Activated T-cell treated with anti-CD3 and anti-CD28 coated beads for 48 hours (primary cell): ENCODE results near the gene APCDD1L.

Source experiments
- DNase-seq: peaks from one replicate; pipeline ENCODE4 v3.0.0-alpha.2; 2020; ENCODE audit warnings: low read depth

The APCDD1L gene

DNA sequence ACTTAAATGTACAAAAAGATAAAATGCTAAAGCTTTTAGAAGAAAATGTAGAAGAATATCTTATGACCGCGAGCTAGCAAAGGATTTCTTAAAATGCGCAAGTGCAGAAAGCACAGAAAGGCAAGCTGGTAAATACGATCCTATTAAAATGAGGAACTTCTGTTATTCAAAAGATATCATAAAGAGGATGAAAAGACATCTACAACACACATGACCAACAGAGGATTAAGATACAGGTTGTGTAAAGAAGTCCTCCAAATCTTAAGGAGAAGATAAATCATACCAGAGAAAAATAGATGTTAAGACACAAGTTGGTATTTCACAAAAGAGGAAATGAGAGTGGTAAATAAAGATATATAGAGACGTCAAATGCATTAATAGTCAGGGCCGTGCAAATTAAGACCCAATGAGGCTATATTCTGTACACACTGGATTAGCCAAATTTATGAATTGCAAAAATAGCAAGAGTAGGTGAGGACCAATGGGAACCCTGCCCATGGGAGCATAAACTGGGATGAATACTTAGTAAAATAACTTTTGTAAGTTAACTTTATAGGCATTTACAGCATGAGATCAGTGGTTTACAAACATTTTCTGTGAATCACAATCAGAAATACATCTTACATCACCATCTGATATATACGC, 23.0 kb downstream of the APCDD1L start:
- DNase-seq = no peak

DNA sequence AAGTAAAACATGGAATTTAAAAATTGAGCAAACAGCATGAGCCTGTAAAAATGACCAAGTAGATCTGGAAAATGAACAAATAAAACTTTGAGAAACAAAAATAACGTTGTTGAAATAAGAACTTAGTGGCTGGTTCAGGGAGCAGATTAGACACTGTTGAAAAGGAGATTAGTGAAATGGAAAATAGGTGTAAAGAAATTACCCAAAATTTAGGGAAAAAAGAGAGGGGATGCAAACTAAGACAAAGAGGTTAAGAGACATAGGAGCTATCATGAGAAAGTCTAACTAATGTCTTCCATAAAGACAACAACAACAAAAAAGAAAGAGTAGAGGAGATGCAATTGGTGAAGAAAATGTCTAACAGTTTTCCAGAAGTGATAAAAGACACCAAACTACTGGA, 29.0 kb downstream of the APCDD1L start:
- DNase-seq = no peak

DNA sequence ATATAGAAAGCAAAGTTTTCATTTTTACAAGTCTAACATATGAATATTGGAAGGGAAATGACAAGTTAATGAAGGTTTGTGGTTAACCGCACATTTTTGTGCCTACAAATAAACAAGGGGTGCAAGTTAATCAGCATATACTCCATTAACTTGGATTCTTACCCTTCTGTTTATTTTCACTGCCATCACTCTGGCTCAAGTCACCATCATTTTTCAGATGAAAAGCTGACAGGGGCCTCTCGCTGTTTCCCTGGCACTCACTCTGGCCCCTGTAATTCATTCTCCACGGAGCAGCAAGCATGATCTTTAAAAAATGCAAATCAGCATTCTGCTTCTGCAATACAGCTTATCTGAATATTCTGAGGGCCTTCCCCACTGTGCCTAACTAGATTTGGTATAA, 29.8 kb downstream of the APCDD1L start:
- DNase-seq = no peak

DNA sequence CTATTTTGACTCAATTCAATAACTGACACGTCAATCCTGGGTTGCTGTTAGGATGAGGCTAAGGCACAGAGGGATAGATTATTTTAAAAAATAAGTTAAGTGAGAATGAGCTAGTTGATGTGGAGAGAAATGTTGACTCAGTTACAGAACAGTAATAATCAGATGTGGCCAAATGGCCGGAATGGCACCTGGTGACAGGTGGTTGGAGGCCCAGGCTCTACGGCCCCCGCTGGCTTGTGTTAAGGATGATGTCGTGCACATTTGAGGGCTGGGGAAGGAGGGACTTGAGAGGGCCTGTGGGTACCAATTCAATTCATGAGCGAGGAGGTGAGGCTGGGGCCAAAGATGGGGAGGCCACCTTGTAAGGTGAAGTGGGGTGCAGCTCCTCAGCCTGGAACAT, 31.7 kb downstream of the APCDD1L start:
- DNase-seq = no peak

GRCh38 chr20:58483051-58483450, 32.1 kb downstream of the APCDD1L start:
- no peak for DNase-seq

GRCh38 chr20:58482416-58482815, 32.8 kb downstream of the APCDD1L start:
- no peak for DNase-seq

DNA sequence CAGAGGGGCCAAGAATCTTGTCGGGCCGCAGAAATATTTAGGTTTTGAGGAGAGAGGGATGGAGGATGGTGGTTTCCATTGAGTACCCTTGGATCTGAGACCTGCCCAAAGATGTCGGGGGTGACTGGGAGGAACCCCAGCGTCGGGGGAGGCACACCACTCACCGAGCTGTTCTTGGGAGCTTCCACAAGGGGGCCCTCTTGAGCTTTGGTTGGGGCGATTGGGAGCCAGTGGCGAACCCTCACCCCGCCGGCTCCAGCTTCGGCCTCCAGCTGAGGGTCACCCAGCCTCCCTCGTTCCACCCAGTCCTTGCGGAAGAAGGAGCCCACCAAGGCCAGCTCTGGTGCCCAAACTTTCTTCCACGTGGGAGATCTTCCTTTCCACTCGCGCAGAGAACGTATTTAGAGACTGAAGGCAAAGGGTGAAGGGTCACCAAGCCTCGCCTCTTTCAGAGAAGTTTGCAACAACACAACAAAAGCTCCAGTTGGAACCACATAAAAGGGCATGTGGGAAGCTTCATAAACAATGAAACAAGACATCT, 33.6 kb downstream of the APCDD1L start:
- peak; percentile 55 for DNase-seq

GRCh38 chr20:58480551-58481336, 34.5 kb downstream of the APCDD1L start:
- DNase-seq = no peak

DNA sequence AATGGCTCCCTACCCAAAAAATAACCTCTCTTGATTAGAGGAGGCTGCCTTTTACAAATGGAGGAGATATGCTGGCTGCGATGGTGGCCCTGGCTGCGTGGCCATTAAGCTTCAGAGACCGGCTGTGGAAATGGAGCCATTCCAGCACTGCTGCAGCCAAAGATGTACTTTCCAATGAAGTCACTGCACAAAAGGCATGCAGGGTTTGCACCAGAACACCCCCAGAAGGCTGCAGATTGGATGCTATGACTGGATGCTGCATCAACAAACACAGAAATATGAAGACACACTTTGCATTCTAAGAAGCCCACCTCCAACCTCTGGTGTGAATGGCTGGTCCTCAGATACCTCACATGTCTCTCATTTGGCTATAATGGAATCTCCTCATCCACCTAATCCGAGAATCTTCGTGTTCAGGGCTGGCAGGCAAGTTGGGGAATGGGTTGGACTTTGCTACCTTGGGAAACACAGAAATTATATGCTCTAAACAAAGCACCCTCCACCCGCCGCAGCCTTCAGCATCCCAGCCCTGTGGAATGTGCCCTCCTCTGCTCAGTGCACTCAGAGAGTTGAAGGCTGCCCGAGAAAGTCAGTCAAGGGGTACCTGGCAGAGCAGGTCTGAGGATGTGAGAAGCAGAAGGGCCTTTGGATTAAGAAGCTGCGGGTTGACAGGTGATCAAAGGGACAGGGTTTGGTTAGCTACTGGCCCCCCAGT, 35.3 kb downstream of the APCDD1L start:
- DNase-seq = no peak

- no peak for DNase-seq
Measured at GRCh38 chr20:58478141-58478805, 36.9 kb downstream of the APCDD1L start.

GRCh38 chr20:58475466-58475865, 39.7 kb downstream of the APCDD1L start:
- DNase-seq = no peak

DNA sequence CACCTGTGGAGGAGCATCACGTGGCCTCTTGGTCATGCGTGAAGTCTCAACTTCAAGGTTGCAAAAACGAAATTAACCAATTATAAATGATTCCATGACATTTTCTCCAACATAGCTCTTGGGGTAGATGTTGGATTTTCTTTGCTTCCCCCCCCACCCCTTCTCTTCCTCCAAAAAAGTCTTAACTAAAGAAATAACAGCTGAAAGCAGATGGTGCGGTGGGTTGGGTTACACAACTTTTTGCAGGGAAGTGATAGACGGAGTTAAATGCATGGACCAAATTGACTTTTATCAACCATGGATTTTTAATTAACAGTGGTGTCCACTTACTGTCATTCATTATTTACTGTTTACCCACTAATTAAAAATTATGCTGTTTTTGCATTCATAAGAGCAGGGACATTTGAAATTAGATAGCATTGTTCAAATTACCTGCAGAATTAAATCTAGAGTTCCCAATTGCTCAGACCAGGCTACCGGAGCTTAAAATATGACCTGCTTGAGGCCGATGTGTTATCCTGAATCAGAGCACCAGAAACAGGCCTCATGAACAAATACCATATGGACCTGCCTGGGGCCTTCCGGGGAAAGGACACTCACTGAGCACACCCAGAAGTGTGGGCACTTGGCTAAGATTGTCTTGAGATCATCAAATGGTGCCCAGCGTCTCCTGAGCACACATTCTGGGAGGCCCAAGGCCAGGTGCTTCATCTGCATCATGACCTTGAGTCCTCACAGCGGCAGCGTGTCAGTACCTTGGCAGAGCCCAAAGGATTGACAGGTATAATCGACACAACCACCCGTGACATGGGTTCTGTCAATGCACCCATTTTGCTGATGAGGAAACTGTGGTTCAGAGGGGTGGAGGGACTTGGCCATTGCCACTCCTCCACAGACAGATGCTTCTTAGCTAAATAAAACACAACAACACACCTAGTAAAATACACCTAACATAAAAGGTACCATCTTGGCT, 41.5 kb downstream of the APCDD1L start:
- DNase-seq = no peak

DNA sequence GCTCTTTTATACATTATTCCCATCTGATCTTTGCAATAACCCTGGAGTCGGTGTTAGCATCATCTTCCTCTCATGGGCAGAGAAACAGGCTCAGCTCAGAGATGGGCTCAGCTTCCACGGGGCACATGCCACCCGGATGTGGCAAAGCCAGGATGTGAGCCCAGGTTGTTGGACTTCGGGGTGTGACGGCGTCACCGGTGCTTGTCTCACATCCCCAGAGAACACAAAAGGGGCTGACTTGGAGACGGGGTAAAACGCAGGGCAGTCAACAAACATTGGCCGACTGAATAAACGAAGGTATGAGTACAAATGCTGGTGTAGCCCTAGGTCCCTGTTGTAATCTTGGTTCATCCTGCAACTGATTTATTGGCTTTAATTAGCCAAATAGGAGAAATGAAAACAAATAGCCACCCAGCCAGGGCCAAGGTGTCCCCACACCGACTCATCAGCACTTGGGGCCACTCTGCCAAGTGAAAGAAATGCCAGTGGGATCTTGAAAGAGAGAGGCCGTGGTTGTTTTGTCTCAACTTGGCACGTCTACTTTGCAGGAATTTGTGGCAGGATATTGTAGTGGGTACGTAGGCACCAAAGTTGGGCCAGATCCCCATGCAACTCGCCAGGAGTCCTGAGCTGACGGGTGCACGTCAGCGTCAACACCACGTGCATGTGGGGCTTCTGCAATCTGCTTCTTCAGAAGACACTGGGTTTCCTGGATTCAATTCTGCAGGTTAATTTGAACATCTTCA, 42.8 kb downstream of the APCDD1L start:
- no peak for DNase-seq

GRCh38 chr20:58471193-58472164, 43.7 kb downstream of the APCDD1L start:
- DNase-seq = no peak

- DNase-seq = no peak
Measured at GRCh38 chr20:58470336-58471192, 44.6 kb downstream of the APCDD1L start.

- DNase-seq = no peak
Measured at GRCh38 chr20:58469616-58470015, 45.6 kb downstream of the APCDD1L start.

DNA sequence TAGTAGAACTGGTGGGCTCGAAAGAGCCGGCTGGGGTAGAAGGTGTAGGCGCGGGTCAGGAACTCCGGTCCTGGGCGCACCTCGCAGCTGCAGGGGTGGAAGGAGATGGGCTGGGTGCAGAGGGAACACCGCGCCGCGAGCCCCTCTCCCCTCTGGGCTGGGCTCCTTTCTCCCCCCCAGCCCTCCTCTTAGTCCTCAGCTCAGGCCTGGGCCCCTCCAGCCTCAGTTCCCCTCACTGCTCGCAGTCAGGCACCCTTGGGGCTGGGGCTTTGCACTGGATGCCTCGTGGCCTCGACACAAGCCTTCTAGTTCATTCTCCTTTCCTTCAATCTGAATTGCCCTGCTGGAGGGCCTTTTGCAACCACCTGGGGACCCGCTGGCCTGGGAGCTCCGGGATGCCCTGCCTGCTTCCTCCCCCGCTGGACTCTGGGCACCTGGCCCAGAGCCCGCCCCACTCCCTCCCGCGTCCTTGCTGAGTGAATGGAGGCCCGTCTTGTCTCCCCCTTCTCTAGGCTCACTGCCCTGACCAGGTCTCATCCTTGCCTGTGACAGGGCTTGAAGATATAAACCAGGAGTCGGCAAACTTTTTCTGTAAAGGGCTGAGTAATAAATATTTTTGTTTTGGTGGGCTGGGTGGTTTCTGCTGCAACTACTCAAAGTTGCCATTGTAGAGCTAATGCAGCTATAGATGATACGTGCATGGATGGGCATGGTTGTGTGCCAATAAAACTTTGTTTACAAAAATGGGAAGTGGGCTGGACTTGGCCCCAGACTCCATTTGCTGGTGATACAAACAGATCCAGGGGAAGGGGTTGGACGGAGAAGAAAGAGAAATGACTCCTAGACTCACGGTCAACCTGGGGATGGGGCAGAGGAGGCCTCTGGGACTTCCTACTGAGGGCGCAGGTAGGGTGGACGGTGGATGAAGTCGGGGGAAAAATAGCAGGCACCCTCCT, 47.3 kb downstream of the APCDD1L start:
- no peak for DNase-seq
